IMR-90 (cell line): ENCODE measurements around the gene GYS1. TPM values are rescaled to one million over a fixed set of nuclear protein-coding genes. Genes with fewer than 3 reads are reported as not detected.

ENCODE experiments used
- ATAC-seq: fragments of 200-7000 bp; cut with Tn5 transposase; 2 replicates; pipeline ENCODE4 v1.9.1; 2020; ENCODE audit warnings: low read depth, mild to moderate bottlenecking, moderate library complexity
- BruUV-seq: library from RNA; stranded (reverse); fragments of 400-500 nt; replicated peaks from 2 replicates; lab custom pipeline; 2021; lab: Mats Ljungman, UMichigan
- CTCF ChIA-PET: fragments of 300-600 bp; formaldehyde crosslinking; extraction: SDS; loops from one replicate; lab custom pipeline; 2021; ENCODE audit warnings: antibody characterized with exemption; lab: Yijun Ruan, JAX
- POLR2A ChIA-PET: fragments of 300-600 bp; sonication (Branson Sonifier 250); formaldehyde crosslinking; loops from one replicate; lab custom pipeline; 2022; ENCODE audit warnings: antibody characterized with exemption; ENCODE audit not compliant: unreplicated experiment; lab: Charles Lee
- DNase-seq: peaks from one replicate; pipeline ENCODE4 v3.0.0; 2013
- H2AFZ ChIP-seq: replicated peaks from 2 replicates; pipeline ENCODE3; 2013; ENCODE audit warnings: low read length, mild to moderate bottlenecking; ENCODE audit not compliant: poor library complexity
- H2AK5ac ChIP-seq: 2 replicates; pipeline ENCODE4 v1.6.1; 2013; ENCODE audit warnings: low read depth, low read length, inconsistent platforms
- H2AK9ac ChIP-seq: replicated peaks from 2 replicates; pipeline ENCODE3; 2013; ENCODE audit warnings: mild to moderate bottlenecking, low read depth, low read length, moderate library complexity; ENCODE audit not compliant: poor library complexity
- H2BK120ac ChIP-seq: 2 replicates; pipeline ENCODE4 v1.6.1; 2013; ENCODE audit warnings: low read depth, low read length, inconsistent platforms
- H2BK15ac ChIP-seq: 3 replicates; pipeline ENCODE4 v1.6.1; 2013; ENCODE audit warnings: low read depth, low read length, inconsistent platforms
- H2BK20ac ChIP-seq: 2 replicates; pipeline ENCODE4 v1.6.1; 2013; ENCODE audit warnings: low read depth, mild to moderate bottlenecking, inconsistent platforms, low read length, moderate library complexity
- H2BK5ac ChIP-seq: 2 replicates; pipeline ENCODE4 v1.6.1; 2013; ENCODE audit warnings: mild to moderate bottlenecking, low read depth, low read length, inconsistent platforms; ENCODE audit not compliant: poor library complexity, severe bottlenecking
- H3K14ac ChIP-seq: replicated peaks from 2 replicates; pipeline ENCODE4 v1.6.1; 2013; ENCODE audit warnings: low read depth, low read length, inconsistent platforms
- H3K18ac ChIP-seq: 2 replicates; pipeline ENCODE4 v1.6.1; 2013; ENCODE audit warnings: low read depth, low read length, control low read depth
- H3K23ac ChIP-seq: 2 replicates; pipeline ENCODE4 v1.6.1; 2013; ENCODE audit warnings: low read depth, low read length, inconsistent platforms
- H3K27ac ChIP-seq: 2 replicates; pipeline ENCODE4 v1.5.1; 2013; ENCODE audit warnings: mild to moderate bottlenecking, control low read depth, low read length; ENCODE audit not compliant: insufficient read depth
- H3K27me3 ChIP-seq: 2 replicates; pipeline ENCODE4 v1.6.1; 2013; ENCODE audit warnings: low read length; ENCODE audit not compliant: control insufficient read depth, insufficient read depth
- H3K36me3 ChIP-seq: 2 replicates; pipeline ENCODE4 v1.6.1; 2013; ENCODE audit warnings: low read length, mixed read lengths; ENCODE audit not compliant: control insufficient read depth, insufficient read depth
- H3K4ac ChIP-seq: 2 replicates; pipeline ENCODE4 v1.6.1; 2013; ENCODE audit warnings: low read depth, low read length, inconsistent platforms
- H3K4me1 ChIP-seq: 2 replicates; pipeline ENCODE4 v1.6.1; 2013; ENCODE audit warnings: low read length, mixed read lengths; ENCODE audit not compliant: control insufficient read depth, insufficient read depth
- H3K4me2 ChIP-seq: 2 replicates; pipeline ENCODE4 v1.6.1; 2013; ENCODE audit warnings: low read depth, mild to moderate bottlenecking, control low read depth, low read length, moderate library complexity
- H3K4me3 ChIP-seq: 2 replicates; pipeline ENCODE4 v1.5.1; 2013; ENCODE audit warnings: low read depth, mild to moderate bottlenecking, control low read depth, low read length, moderate library complexity; ENCODE audit not compliant: insufficient read depth
- H3K56ac ChIP-seq: 2 replicates; pipeline ENCODE4 v1.6.1; 2013; ENCODE audit warnings: low read length, inconsistent platforms; ENCODE audit not compliant: insufficient read depth; ENCODE audit errors: extremely low read depth
- H3K79me1 ChIP-seq, 2 experiments: 2 replicates each; pipeline ENCODE4 v1.6.1; 2013; ENCODE audit warnings: low read length in 2 of 2, inconsistent platforms in 1 of 2, low read depth in 1 of 2
- H3K9ac ChIP-seq: 2 replicates; pipeline ENCODE4 v1.6.1; 2013; ENCODE audit warnings: low read depth, low read length, control low read depth
- H3K9me1 ChIP-seq: 2 replicates; pipeline ENCODE4 v1.6.1; 2013; ENCODE audit warnings: low read length, inconsistent platforms; ENCODE audit not compliant: insufficient read depth
- H3K9me3 ChIP-seq: 2 replicates; pipeline ENCODE4 v1.6.1; 2013; ENCODE audit warnings: low read length; ENCODE audit not compliant: control insufficient read depth, insufficient read depth
- H4K20me1 ChIP-seq: 2 replicates; pipeline ENCODE4 v1.6.1; 2013; ENCODE audit warnings: low read length, inconsistent platforms; ENCODE audit not compliant: insufficient read depth
- H4K5ac ChIP-seq: 2 replicates; pipeline ENCODE4 v1.6.1; 2013; ENCODE audit warnings: mild to moderate bottlenecking, low read depth, low read length, control low read depth
- H4K8ac ChIP-seq, 2 experiments: 2 replicates each; pipeline ENCODE4 v1.6.1; 2013; ENCODE audit warnings: low read depth in 2 of 2, low read length in 2 of 2, control low read depth in 1 of 2, inconsistent platforms in 1 of 2
- H4K91ac ChIP-seq: 2 replicates; pipeline ENCODE4 v1.6.1; 2013; ENCODE audit warnings: low read depth, low read length, inconsistent platforms; ENCODE audit not compliant: insufficient read depth
- BHLHE40 ChIP-seq: fragments of 150-350 bp; IDR thresholded peaks from 2 replicates; pipeline ENCODE4 v1.6.1; 2016; ENCODE audit warnings: mild to moderate bottlenecking, low read depth, low read length
- CEBPB ChIP-seq: IDR thresholded peaks from 2 replicates; pipeline ENCODE4 v1.6.1; 2012; ENCODE audit warnings: low read depth, low read length, improper control_type of control experiment
- CHD1 ChIP-seq: IDR thresholded peaks from 2 replicates; pipeline ENCODE4 v1.6.1; 2012; ENCODE audit warnings: low read depth, low read length, improper control_type of control experiment
- ELK1 ChIP-seq: fragments of 150-350 bp; IDR thresholded peaks from 2 replicates; pipeline ENCODE4 v1.6.1; 2016; ENCODE audit warnings: low read depth, mild to moderate bottlenecking, low read length, moderate library complexity, borderline replicate concordance
- FOS ChIP-seq: fragments of 150-350 bp; IDR thresholded peaks from 2 replicates; pipeline ENCODE4 v1.6.1; 2016; ENCODE audit warnings: low read depth, low read length
- MAFK ChIP-seq: IDR thresholded peaks from 2 replicates; pipeline ENCODE4 v1.6.1; 2012; ENCODE audit warnings: low read depth, low read length, improper control_type of control experiment
- MAZ ChIP-seq: IDR thresholded peaks from 2 replicates; pipeline ENCODE4 v1.6.1; 2012; ENCODE audit warnings: low read depth, mild to moderate bottlenecking, low read length, improper control_type of control experiment, moderate library complexity, borderline replicate concordance
- NFE2L2 ChIP-seq: fragments of 150-350 bp; IDR thresholded peaks from 2 replicates; pipeline ENCODE4 v1.6.1; 2016; ENCODE audit warnings: low read depth, mild to moderate bottlenecking, low read length
- POLR2A ChIP-seq: IDR thresholded peaks from 2 replicates; pipeline ENCODE4 v1.6.1; 2012; ENCODE audit warnings: mild to moderate bottlenecking, low read depth, low read length
- RAD21 ChIP-seq: IDR thresholded peaks from 2 replicates; pipeline ENCODE4 v1.6.1; 2012; ENCODE audit warnings: low read length, improper control_type of control experiment
- RCOR1 ChIP-seq: IDR thresholded peaks from 2 replicates; pipeline ENCODE4 v1.6.1; 2012; ENCODE audit warnings: mild to moderate bottlenecking, low read length, improper control_type of control experiment; ENCODE audit not compliant: insufficient replicate concordance
- RFX5 ChIP-seq: IDR thresholded peaks from 2 replicates; pipeline ENCODE4 v1.8.0; 2012; ENCODE audit warnings: low read depth, mild to moderate bottlenecking, low read length, moderate library complexity
- SMC3 ChIP-seq: fragments of 150-350 bp; IDR thresholded peaks from 2 replicates; pipeline ENCODE4 v1.6.1; 2016; ENCODE audit warnings: low read depth, mild to moderate bottlenecking, antibody characterized with exemption, low read length, moderate library complexity
- USF2 ChIP-seq: fragments of 150-350 bp; IDR thresholded peaks from 2 replicates; pipeline ENCODE4 v1.6.1; 2017; ENCODE audit warnings: mild to moderate bottlenecking, antibody characterized with exemption, low read length, low read depth
- WGBS, 2 experiments: methylation state at CpG; one replicate each; pipeline versions ENCODE4 v1.1.5 to v1.1.7; 2013; ENCODE audit warnings: missing lambda C conversion rate in 2 of 2; ENCODE audit not compliant: insufficient read length in 1 of 2; ENCODE audit errors: extremely low coverage in 2 of 2; 5-methylcytosine and 5-hydroxymethylcytosine counted together
- dilution Hi-C: fragments of 300-500 bp; cut with HindIII; formaldehyde crosslinking; loops from one replicate; pipeline ENCODE4 v1.14.3; 2018; ENCODE audit warnings: low sequenced_read_pairs; ENCODE audit not compliant: unreplicated experiment
- in situ Hi-C: fragments of 300-500 bp; cut with MboI; formaldehyde crosslinking; loops from 3 replicates; pipeline ENCODE4 v1.14.3; 2019; ENCODE audit warnings: low sequenced_read_pairs, inconsistent platforms, mixed read lengths
- intact Hi-C: fragments of 100-400 bp; cut with micrococcal nuclease; formaldehyde crosslinking; loops from 2 replicates; pipeline ENCODE4 v1.10.0; 2022
- polyA plus RNA-seq, 3 experiments: library from polyadenylated mRNA; depleted of rRNA; stranded (reverse); fragments of >200 nt; gene quantifications; 2 replicates each; pipeline ENCODE4 v1.2.3, GENCODE V29; 2012; ENCODE audit warnings: low replicate concordance in 1 of 3
- total RNA-seq: library from RNA; depleted of rRNA; stranded (reverse); fragments of >200 nt; gene quantifications from 2 replicates; pipeline ENCODE4 v1.2.3, GENCODE V29; 2012
- TF ChIP-seq, protein P1 (sequence below): conservative IDR thresholded peaks from 2 replicates; pipeline ENCODE4 v1.5.1; 2012; ENCODE audit warnings: mild to moderate bottlenecking, low read depth, low read length, improper control_type of control experiment

Gene GYS1
- total and polyA plus RNA-seq, 2 of the 4 experiments (the other 2 are of a cell fraction), result 38.7 to 72.2 TPM

DNA sequence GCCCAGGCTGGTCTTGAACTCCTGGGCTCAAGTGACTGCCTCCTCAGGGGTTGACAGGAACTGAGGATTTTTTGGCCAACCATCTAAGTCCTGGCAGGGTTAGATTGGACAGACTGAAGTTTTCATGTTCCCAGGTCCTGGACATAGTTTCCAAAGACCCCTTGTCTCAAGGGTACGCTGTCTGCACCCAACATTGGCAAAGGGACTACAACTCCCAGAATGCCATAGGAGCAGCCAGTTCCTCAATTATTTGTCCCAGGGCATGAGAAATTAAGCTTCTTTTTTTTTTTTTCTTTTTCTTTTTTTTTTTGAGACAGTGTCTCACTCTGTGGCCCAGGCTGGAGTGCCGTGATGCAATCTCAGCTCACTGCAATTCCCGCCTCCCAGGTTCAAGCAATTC is 6.9 kb downstream of the GYS1 start:
- TF ChIP-seq USF2 (no peak), BHLHE40 (no peak), ELK1 (no peak), RFX5 (no peak), CEBPB (no peak), RCOR1 (no peak), CHD1 (no peak), POLR2A (no peak), MAFK (no peak), NFE2L2 (no peak), FOS (no peak), MAZ (no peak), RAD21 (no peak), SMC3 (no peak)
- TF ChIP-seq, protein P1, sequence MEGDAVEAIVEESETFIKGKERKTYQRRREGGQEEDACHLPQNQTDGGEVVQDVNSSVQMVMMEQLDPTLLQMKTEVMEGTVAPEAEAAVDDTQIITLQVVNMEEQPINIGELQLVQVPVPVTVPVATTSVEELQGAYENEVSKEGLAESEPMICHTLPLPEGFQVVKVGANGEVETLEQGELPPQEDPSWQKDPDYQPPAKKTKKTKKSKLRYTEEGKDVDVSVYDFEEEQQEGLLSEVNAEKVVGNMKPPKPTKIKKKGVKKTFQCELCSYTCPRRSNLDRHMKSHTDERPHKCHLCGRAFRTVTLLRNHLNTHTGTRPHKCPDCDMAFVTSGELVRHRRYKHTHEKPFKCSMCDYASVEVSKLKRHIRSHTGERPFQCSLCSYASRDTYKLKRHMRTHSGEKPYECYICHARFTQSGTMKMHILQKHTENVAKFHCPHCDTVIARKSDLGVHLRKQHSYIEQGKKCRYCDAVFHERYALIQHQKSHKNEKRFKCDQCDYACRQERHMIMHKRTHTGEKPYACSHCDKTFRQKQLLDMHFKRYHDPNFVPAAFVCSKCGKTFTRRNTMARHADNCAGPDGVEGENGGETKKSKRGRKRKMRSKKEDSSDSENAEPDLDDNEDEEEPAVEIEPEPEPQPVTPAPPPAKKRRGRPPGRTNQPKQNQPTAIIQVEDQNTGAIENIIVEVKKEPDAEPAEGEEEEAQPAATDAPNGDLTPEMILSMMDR, result no peak
- CTCF ChIA-PET, result no interaction called here

More for the DNA sequence above, 6.9 kb downstream of the GYS1 start:
- no peak overlapping the region for H3K27ac ChIP-seq
- H3K4me1 ChIP-seq, result peaks cover 7% of the 10 kb centered on the region
- whole genome bisulfite sequencing, 2 experiments, result 83% methylated on average over 1 of the region's 3 CpGs; no CpG with 5 or more reads in 1 of the 2 experiments
- no peak overlapping the region for H2BK15ac ChIP-seq
- H3K56ac ChIP-seq, result no peak overlapping the region
- dilution Hi-C loops, result no loop called here
- no peaks in the 10 kb centered on the region for H3K27me3 ChIP-seq
- POLR2A ChIA-PET, result interaction anchor here (0.6 kb wide), 1 partner anchor 20 kb away, joined by 4 read pairs; no protein-coding TSS in a partner anchor
- peaks cover 22% of the 10 kb centered on the region for H4K20me1 ChIP-seq
- no TSS peak for BruUV-seq
- H4K5ac ChIP-seq, result no peak overlapping the region
- intact Hi-C loops, result no loop called here
- no peak overlapping the region for H4K8ac ChIP-seq
- no peak overlapping the region for H3K4me2 ChIP-seq
- no peak overlapping the region for H3K4ac ChIP-seq
- H2BK120ac ChIP-seq, result no peak overlapping the region
- no peak overlapping the region for H2AK9ac ChIP-seq
- H3K79me1 ChIP-seq, result peaks cover 27 to 62% of the 10 kb centered on the region in 2 experiments
- H3K9me3 ChIP-seq, result no peaks in the 10 kb centered on the region
- no peak overlapping the region for H3K18ac ChIP-seq
- H4K91ac ChIP-seq, result no peak overlapping the region
- DNase-seq (no peak), ATAC-seq (no peak)
- H3K14ac ChIP-seq, result no peak overlapping the region
- H3K4me3 ChIP-seq, result no peak overlapping the region
- H3K36me3 ChIP-seq, result peaks cover 65% of the 10 kb centered on the region
- in situ Hi-C loops, result no loop called here
- peaks cover 13% of the 10 kb centered on the region for H3K9me1 ChIP-seq
- no peak overlapping the region for H2BK20ac ChIP-seq
- no peak overlapping the region for H2AFZ ChIP-seq
- H2BK5ac ChIP-seq, result no peak overlapping the region
- H2AK5ac ChIP-seq, result no peak overlapping the region
- H3K23ac ChIP-seq, result no peak overlapping the region
- no peak overlapping the region for H3K9ac ChIP-seq
